Sigmoid colon (tissue), 4 donors: ENCODE results near the gene CRTC1.

Experiments used
- POLR2A ChIP-seq, 2 donors: fragments of 450-650 bp; IDR thresholded peaks; one replicate each; pipeline ENCODE4 v1.6.1; 2016; ENCODE audit warnings: antibody characterized with exemption in 2 of 2, mild to moderate bottlenecking in 2 of 2, moderate library complexity in 2 of 2
- POLR2AphosphoS5 ChIP-seq, 4 donors: sonication (generic); formaldehyde crosslinking; IDR thresholded peaks; one replicate each; pipeline ENCODE4 v1.6.1; 2017; ENCODE audit warnings: antibody characterized with exemption in 4 of 4
- TF ChIP-seq, protein P1 (sequence below), 4 experiments: fragments of 450-650 bp in 3 of 4; fragments of 200-600 bp in 1 of 4; IDR thresholded peaks; one replicate each; pipeline ENCODE4 v1.5.1; 2016 to 2019; ENCODE audit warnings: antibody characterized with exemption in 4 of 4, mild to moderate bottlenecking in 3 of 4, moderate library complexity in 2 of 4

DNA sequence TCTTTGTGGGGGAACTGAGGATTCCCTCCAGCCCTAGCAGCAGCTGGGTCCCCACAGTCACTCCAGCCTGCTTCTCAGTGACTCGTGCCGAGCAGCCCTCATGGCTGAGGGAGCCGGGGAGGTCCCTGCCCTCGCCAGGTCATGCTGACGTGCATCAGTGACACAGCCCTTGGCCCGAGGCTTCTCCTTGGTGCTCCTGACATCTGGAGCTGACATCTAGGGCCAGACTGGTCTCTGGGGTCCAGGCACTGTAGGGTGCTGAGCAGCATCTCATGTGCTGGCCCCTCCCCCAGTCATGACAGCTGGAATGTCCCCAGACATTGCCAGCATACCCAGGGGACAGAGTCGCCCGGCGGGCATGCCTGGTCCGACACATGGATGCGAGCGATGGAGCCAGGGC lies 93.3 kb downstream of the CRTC1 start:
- no peak for TF ChIP-seq POLR2A (IDR thresholded peaks at IDR 0.05)
- TF ChIP-seq, protein P1, sequence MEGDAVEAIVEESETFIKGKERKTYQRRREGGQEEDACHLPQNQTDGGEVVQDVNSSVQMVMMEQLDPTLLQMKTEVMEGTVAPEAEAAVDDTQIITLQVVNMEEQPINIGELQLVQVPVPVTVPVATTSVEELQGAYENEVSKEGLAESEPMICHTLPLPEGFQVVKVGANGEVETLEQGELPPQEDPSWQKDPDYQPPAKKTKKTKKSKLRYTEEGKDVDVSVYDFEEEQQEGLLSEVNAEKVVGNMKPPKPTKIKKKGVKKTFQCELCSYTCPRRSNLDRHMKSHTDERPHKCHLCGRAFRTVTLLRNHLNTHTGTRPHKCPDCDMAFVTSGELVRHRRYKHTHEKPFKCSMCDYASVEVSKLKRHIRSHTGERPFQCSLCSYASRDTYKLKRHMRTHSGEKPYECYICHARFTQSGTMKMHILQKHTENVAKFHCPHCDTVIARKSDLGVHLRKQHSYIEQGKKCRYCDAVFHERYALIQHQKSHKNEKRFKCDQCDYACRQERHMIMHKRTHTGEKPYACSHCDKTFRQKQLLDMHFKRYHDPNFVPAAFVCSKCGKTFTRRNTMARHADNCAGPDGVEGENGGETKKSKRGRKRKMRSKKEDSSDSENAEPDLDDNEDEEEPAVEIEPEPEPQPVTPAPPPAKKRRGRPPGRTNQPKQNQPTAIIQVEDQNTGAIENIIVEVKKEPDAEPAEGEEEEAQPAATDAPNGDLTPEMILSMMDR (IDR thresholded peaks at IDR 0.05) = no peak
- no peak for TF ChIP-seq POLR2AphosphoS5 (IDR thresholded peaks at IDR 0.05)
